ENCODE results near the gene KEL. TPM values are rescaled to one million over a fixed set of nuclear protein-coding genes. Genes with fewer than 3 reads are reported as not detected.

KEL gene
- total and polyA plus RNA-seq, 4 donors, result 0.18 to 81.0 (median 0.36) TPM

DNA sequence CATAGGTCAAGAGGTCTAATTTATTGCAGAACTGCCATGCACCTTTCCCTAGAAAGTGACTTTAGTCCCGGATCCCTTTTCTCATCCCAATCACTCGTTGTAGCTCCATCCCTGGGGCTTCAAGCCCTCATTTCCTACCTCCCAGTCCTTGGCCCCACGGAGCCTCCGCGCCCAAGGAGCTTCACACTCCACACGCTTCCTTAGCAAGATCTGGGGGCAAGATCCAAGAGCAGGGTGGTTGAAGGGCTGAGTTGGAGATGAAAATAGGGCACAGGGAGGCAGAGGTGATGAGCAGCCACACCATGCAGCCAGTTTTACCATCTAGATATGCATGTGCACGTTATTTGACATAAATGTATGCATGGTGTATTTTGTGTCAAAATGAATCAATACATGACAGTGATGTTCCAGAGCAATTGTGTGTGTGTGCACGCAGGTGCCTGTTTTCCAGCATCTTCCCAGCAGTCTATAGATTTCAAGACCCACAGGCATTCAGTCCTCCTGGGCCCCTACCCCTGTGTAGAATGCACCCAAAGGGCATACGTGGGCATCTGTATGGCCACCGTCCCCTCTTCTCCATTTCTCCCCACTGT, 70.6 kb downstream of the KEL start:
- no peak for DNase-seq (ENCODE audit: low spot score)
- Histone ChIP-seq H3K4me3 (ENCODE audit: low read depth in 1 of 3, low read length in 3 of 3) (no peak overlapping the region), H3K36me3 (ENCODE audit: control insufficient read depth in 4 of 4, insufficient read depth in 3 of 4, low read depth in 1 of 4, low read length in 3 of 4) (no peaks in the 10 kb centered on the region), H3K9ac (ENCODE audit: low read depth in 1 of 2, low read length in 2 of 2) (no peak overlapping the region), H3K4me1 (ENCODE audit: control insufficient read depth in 4 of 4, insufficient read depth in 4 of 4, low read length in 3 of 4) (no peaks in the 10 kb centered on the region), H3K27ac (ENCODE audit: low read depth in 1 of 2, low read length in 2 of 2) (no peak overlapping the region), H3K27me3 (ENCODE audit: control insufficient read depth in 4 of 4, insufficient read depth in 4 of 4, low read length in 3 of 4) (peaks cover 0 to 5% (median 0%) of the 10 kb centered on the region in 4 donors), H3K9me3 (ENCODE audit: control insufficient read depth in 4 of 4, low read length in 3 of 4) (no peaks in the 10 kb centered on the region)
- no peak for TF ChIP-seq RAD21 (IDR thresholded peaks at IDR 0.05)
- TF ChIP-seq HNF4A (conservative IDR thresholded peaks at IDR 0.05), result no peak
- TF ChIP-seq TAF1 (conservative IDR thresholded peaks at IDR 0.05), result no peak
- WGBS, result 84% methylated on average over 10 of the region's 10 CpGs

Other genes with a start within 250 kb of the KEL start
- gene PRSS1, start 212.9 kb downstream of the KEL start, total RNA-seq, result not detected
- gene PRSS1, start 212.9 kb downstream of the KEL start, polyA plus RNA-seq, result not detected
- not detected for gene PRSS2, start 191.4 kb downstream of the KEL start, total RNA-seq
- under 1 TPM in 1 of 2 donors, not detected in 1; 0.21 TPM for gene PRSS2, start 191.4 kb downstream of the KEL start, polyA plus RNA-seq
- gene EPHB6, start 107.3 kb downstream of the KEL start, total RNA-seq, result 1 to 10 TPM; 1.2 to 2.1 TPM
- gene EPHB6, start 107.3 kb downstream of the KEL start, polyA plus RNA-seq, result 1 to 10 TPM; 1.9 to 4.3 TPM
- 1 to 10 TPM in 1 of 2 donors, not detected in 1; 1.5 TPM for gene TRPV6, start 76.6 kb downstream of the KEL start, total RNA-seq
- gene TRPV6, start 76.6 kb downstream of the KEL start, polyA plus RNA-seq, result under 1 TPM; 0.32 to 0.36 TPM
- gene TRPV5, start 28.6 kb downstream of the KEL start, total RNA-seq, result under 1 TPM; under 0.01 to 0.23 TPM
- not detected for gene TRPV5, start 28.6 kb downstream of the KEL start, polyA plus RNA-seq
- gene LLCFC1, start 22.9 kb downstream of the KEL start, total RNA-seq, result not detected
- gene LLCFC1, start 22.9 kb downstream of the KEL start, polyA plus RNA-seq, result not detected
- gene OR9A2, start 64.8 kb upstream of the KEL start, total RNA-seq, result under 1 TPM in 1 of 2 donors, not detected in 1; 0.08 TPM
- not detected for gene OR9A2, start 64.8 kb upstream of the KEL start, polyA plus RNA-seq
- not detected for gene OR6V1, start 90.0 kb upstream of the KEL start, total RNA-seq
- gene OR6V1, start 90.0 kb upstream of the KEL start, polyA plus RNA-seq, result not detected
- gene PIP, start 169.7 kb upstream of the KEL start, total RNA-seq, result not detected
- gene PIP, start 169.7 kb upstream of the KEL start, polyA plus RNA-seq, result not detected
- gene TAS2R39, start 221.1 kb upstream of the KEL start, total RNA-seq, result not detected
- gene TAS2R39, start 221.1 kb upstream of the KEL start, polyA plus RNA-seq, result not detected

Data from liver (tissue), 9 donors.